HG03097 (cell line): ENCODE results near the gene ERVH48-1.
"Not testable (repeated sequence)": the region's sequence is repeated elsewhere in the genome, so short reads cannot be mapped to it uniquely, and the experiment has no call there.

ENCODE experiments used
- ATAC-seq: cut with Tn5 transposase; IDR thresholded peaks from one replicate; pipeline ENCODE4 v1.9.1; 2021; ENCODE audit not compliant: unreplicated experiment, low FRiP score

ERVH48-1 gene

DNA sequence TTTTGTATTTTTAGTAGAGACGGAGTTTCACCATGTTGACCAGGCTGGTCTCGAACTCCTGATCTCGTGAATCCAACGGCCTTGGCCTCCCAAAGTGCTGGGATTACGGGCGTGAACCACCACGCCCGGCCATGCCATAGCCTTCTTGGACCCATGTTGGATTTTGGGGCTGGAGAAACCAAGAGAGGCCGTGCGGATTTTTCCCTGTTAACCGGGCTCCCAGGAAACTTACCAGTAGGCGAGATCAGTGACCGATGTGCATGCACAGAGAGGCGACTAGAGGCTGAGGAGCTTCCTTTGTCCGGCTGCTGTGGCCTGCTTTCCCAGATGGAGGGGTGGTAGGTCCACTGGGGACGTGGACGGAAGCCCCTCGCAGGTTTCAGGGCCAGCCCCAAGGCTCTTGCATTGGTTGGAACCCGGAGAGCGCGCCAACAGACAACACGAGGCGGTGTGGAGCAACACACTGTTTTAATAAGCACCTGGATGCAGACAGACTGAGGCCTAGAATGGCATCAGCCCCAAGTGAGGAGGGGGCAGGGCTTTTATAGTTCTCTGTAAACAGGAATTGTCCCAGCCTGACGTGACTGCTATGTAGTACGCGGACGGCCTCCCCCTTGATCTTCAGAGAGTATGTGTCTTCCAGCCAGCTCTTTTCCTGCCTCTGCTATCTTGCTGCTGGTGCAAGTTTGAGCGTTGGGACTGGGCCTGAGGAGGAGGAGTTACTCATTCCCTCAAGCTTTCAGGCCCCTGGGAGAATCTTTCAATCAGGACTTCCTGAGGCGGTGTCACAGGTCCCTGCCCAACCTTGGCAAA, at the start of gene ERVH48-1:
Gene ERVH48-1 (minus strand): TSS at position 517 of the 813 bp plus-strand sequence. CDS start 6,624 bp downstream, outside the sequence.
- no peak for ATAC-seq

DNA sequence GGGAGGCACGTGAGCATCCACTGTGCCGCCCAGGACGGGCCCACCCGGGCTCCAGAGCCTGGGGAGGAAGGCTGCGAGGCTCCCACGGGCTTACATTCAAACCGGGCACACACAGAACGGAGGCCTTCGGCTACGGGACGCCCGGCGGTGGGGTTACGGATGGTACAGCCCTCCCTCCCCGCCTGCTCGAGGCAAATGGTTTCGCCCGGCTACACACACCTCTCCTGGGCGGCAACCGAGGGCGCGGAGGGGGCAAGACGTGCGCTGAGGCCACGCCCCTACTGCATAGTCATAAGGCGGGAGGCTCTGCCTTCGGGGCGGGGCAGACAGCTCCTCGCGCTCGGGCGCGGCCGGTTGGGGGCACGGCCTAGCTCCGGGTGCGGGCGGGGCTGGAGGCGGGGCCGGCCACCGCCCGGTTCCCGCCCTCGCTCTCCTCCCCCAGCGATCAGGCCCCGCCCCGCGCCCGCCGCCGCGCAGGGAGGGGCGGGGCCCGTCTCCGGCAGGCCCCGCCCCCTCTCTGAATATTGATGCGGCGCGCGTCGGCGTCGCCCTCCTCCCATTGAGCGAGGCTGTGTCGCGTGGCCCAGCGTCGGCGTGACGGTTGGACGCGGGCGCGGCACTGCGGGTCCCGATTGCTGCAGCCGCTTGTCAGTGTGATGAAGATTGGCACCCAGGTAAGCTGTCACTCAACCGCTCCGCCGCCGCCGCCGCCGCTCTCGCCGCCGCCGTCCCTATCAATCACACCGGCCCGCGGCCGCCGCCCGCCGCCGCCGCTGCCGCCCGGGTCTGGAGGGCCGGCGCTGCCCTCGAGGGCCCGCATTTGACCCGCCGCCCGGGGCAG, 48.8 kb upstream of the ERVH48-1 start, which contains the start of gene PKNOX1:
Gene PKNOX1 (plus strand): TSS at position 572 of the 841 bp plus-strand sequence. CDS start 29,820 bp downstream, outside the sequence.
- peak; percentile 77 for ATAC-seq

DNA sequence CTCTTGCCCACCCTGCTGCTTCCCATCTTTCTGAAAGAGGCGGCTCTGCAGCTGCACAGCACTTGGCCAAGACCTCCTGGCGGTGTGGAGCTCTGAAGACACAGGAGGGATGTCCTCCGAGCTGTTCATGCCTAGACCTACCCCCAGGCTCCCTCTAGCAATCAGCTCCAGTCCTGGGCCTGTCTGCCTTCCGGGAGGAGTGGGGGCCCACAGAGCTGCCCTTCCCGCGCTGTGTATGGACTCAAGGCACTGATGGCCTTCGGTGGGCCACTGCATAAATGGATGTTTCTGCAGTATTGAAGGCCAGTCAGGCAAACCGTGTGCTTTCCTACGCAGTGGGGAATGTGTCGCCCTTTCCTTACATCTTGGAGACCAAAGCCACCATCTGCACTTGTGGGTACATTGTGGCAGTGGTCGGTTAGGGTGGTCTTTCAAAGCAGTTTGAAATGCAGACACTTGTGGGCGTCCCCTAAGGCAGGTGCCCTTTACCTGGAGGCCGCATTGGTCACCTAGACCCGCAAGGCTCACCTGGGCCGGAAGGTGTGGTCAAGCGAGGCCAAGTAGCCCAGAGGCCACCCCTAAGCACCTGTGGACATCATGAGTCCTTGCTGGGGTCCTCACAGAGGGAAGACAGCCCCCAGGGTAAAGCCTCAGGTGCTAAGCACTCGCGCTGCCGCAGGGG, 48.0 kb upstream of the ERVH48-1 start:
- ATAC-seq = no peak

- no peak for ATAC-seq
Observed at GRCh38 chr21:42971897-42972275, 46.5 kb upstream of the ERVH48-1 start.

DNA sequence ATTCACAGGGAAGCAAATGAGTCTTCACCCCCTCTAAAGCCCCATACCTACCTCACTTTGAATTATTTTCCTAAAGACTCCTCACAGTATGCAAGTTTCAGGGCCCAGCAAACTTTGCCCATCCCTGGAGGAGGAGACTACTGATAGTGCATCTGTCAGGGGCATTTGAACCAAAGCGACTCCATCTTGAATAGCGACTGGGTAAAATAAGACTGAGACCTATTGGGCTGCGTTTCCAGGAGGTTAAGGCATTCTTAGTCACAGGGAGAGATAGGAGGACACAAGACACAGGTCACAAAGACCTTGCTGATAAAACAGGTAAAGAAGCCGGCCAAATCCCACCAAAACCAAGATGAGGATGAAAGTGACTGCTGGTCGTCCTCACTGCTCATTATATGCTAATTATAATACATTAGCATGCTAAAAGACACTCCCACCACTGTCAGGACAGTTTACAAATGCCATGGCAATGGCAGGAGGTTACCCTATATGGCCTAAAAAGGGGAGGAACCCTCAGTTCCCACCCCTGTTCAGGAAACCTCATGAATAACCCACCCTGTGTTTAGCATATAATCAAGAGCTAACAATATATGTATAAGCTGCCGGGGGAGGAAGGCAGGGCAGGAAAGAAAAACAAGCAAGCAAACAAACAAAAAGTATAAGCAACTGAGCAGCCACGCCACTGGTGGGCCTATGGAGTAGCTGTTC, 45.7 kb upstream of the ERVH48-1 start:
- no peak for ATAC-seq

DNA sequence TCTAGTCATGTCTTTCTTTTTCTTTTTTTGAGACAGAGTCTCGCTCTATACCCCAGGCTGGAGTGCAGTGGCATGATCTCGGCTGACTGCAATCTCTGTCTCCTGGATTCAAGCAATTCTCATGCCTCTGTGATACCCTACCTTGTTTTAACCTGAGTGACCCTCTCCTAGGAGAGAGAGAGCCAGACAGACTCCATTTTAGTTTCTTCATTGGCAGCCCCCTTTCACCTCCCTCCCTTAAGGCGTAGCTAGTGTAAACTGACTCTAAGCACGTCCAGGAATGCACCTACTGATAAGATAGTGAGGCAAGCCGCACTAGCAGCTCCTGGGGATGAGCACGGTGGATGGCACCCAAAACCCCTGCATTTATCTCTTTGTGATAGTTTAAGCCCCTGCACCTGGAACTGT, 43.8 kb upstream of the ERVH48-1 start:
- ATAC-seq = no peak

DNA sequence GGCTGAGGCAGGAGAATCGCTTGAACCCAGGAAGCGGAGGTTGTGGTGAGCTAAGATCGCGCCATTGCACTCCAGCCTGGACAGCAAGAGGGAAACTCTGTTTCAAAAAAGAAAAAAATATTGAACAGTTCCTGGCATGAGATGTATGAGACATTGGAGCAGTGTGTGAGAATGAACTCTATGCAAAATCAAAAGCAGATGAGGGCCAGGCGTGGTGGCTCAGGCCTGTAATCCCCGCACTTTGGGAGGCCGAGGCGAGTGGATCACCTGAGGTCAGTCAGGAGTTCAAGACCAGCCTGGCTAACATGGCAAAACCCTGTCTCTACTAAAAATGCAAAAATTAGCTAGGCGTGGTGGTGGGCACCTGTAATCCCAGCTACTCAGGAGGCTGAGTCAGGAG, 42.2 kb upstream of the ERVH48-1 start:
- not testable (repeated sequence) for ATAC-seq

GRCh38 chr21:42965211-42965560, 39.8 kb upstream of the ERVH48-1 start:
- ATAC-seq = no peak

DNA sequence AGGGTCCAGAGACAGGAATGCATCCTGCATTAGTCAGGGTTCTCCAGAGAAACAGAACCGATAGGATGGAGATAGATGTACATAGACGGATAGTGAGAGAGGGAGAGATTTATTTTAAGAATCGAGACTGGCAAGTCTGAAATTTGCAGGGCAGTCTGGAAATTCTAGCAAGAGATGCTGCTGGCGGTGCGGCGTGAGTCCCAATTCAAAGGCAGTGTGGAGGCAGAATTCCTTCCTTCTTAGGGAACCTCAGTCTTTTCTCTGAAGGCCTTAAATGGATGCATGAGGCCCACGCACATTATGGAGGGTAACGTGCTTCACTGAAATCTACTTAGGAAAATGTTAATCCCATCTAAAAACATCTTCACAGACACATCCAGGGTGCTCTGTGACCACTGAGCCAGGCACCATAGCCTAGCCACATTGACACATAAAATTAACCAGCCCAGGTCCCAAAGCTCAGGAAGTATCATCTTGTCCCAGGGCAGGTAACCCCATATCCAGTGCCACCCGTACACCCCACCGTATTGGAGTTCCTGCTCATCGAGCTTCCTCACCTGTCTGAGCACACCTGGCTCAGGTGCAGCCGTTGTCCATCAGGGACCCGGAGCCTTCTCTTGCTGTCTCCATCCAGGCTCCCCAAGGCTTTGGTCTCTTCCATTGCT, 39.2 kb upstream of the ERVH48-1 start:
- ATAC-seq = no peak

DNA sequence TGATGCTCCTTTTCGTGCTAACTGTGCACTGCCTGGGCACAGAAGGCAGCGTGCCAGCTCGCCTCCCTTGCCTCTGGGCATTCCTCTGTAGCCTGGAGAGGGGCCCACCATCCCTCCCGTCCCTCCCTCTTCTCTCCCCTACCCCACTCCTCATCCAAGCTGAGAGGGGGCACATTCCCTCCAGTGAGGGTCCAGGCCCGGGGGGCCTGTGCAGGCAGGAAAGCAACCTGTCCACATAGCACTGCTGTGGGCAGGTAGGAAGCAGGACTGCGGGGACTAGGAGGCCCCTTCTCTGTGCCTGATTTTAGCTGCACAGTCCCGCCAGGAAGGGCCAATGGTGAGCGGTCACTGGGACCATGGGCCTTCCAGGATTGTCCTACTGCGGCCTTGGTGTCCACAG, 38.7 kb upstream of the ERVH48-1 start:
- no peak for ATAC-seq

DNA sequence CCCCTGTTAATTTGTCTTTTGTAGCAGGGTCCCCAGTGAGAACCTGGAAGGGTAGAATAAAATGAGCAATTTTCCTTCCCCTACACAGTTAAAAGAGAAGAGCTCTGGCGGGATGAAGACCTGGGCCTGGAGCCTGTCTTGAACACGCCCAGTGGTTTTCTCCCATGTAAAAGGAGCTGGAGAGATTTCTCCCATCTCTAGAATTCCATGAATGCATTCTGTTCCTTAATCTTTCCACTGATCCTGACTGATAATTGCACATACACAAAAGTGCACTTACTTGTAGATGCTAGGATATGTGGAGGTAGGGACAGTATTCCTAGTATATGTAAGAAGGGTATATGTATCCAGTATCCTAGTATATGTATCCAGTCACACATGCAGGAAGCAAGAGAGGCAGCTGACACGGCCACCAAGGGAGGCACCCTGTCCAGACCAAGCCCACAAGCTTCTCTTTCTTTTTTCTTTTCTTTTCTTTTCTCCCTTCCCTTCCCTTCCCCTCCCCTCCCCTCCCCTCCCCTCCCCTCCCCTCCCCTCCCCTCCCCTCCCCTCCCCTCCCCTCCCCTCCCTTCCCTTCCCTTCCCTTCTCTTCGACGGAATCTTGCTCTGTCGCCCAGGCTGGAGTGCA, 37.1 kb upstream of the ERVH48-1 start:
- no peak for ATAC-seq

DNA sequence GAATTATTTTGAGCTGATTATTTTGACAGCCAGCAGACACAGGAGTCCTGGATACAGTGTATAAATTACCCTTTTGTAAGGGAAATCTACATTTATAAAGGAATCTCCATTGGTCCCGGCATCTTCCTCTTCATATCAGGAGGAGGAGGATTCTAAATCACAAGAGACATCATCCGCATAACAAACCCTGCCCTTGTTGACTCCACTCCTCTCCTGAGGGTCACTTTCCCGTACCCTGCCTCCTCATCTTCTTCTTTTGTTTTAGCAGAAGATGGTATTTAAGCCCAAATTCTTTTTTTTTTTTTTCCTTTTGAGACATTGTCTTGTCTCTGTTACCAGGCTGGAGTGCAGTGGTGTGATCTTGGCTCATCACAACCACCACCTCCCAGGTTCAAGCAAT, 34.3 kb upstream of the ERVH48-1 start:
- no peak for ATAC-seq

GRCh38 chr21:42958122-42958521, 32.7 kb upstream of the ERVH48-1 start:
- ATAC-seq = not testable (repeated sequence)

DNA sequence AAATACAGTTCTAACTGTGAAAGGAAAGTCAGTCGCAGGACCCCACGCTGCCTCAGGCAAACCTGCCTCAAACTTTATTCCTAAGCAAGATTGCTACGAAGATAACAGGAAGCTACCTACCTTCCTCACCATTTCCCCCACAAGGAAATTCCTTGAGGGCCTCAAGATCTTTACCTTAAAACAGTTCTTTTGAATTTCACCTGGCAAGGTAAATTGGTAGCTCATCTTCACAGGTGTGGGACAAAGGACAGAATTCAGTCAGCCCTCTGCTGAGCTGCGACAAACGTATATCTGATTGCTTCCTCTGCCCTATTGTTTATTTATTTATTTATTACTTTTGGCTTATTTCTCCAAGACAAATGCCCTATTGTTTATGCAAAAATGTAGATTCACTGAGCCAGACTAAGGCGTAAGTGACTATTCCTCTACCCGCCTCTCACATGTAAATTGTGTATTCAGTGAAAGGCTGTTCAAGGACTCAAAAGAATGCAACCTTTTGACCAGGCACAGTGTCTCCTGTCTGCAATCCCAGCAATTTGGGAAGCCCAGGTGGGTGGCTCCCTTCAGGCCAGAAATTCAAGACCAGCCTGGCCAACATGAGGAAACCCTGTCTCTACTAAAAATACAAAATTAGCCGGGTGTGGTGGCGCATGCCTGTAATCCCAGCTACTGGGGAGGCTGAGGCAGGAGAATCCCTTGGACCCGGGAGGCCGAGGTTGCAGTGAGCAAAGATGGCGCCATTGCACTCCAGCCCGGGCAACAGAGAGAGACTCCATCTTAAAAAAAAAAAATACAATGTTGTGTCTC, 31.6 kb upstream of the ERVH48-1 start:
- ATAC-seq = no peak

DNA sequence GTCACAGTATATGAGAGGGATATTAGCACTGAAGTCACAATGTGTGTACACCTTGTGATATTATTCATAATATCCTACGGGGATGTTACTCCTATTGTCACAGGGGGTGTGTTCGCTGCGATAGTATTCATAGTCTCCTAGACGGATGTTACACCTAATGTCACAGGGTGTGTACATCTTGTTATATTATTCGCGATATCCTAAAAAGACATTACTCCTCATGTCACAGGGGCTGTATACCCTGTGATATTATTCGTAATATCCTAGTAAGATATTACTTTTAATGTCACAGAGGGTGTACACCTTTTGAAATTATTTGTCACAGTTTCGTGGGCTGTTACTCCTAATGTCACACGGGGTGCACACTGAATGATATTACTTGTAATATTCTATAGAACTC, 25.8 kb upstream of the ERVH48-1 start:
- not testable (repeated sequence) for ATAC-seq

GRCh38 chr21:42949094-42949755, 23.8 kb upstream of the ERVH48-1 start:
- ATAC-seq = not testable (repeated sequence)

DNA sequence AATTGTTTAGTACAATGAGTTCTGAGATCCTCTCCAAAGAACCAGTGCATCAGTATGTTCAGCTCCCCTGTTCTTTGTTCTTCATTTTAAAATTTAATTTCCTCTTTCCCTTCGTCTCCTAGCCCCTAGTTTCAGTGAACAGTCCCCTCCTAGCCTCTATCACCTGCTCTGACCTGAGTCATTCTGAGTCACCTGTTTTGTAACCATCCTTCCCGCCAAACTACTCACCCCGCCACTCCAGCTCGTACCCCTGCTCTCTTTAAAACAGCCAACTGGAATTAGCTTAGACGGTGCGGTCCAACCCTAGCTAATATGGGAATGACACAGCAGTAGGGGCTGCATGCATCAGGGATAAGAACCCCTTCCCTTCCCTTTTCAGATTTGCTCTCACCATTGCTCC, 16.8 kb upstream of the ERVH48-1 start:
- no peak for ATAC-seq

DNA sequence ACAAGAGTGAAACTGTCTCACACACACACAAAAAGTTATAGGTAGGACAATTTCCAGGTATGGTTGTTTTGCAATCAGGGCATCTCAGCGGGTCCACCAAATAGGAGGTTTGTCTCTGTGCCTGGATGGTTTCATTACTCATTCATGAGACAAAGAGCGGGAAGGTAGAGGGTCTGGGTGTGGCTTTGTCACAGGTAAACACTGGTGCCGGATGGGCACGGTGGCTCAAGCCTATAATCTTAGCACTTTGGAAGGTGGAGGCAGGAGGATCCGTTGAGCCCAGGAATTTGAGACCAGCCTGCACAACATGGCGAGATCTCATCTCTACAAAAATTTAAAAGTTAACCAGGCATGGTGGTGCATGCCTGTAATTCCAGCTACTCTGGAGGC, 16.3 kb upstream of the ERVH48-1 start:
- ATAC-seq = no peak
